ENCODE data around the gene MYOCD.

MYOCD gene

GRCh38 chr17:12721581-12721980, 55.9 kb downstream of the MYOCD start:
- no peak for DNase-seq

- DNase-seq = no peak
These were observed 56.6 kb downstream of the MYOCD start for GRCh38 chr17:12722282-12722681.

GRCh38 chr17:12726131-12726530, 60.4 kb downstream of the MYOCD start:
- no peak for DNase-seq

- no peak for DNase-seq
These were observed 61.5 kb downstream of the MYOCD start for GRCh38 chr17:12727076-12727760.

GRCh38 chr17:12727881-12728280, 62.2 kb downstream of the MYOCD start:
- no peak for DNase-seq

- DNase-seq = no peak
These were observed 63.4 kb downstream of the MYOCD start for GRCh38 chr17:12729086-12729485.

- no peak for DNase-seq
These were observed 64.7 kb downstream of the MYOCD start for GRCh38 chr17:12730421-12730820.

GRCh38 chr17:12730931-12731521, 65.3 kb downstream of the MYOCD start:
- DNase-seq = no peak

GRCh38 chr17:12731839-12732238, 66.1 kb downstream of the MYOCD start:
- no peak for DNase-seq

- DNase-seq = no peak
These were observed 66.7 kb downstream of the MYOCD start for GRCh38 chr17:12732366-12732765.

- DNase-seq = no peak
These were observed 69.2 kb downstream of the MYOCD start for GRCh38 chr17:12734926-12735325.

- no peak for DNase-seq
These were observed 69.8 kb downstream of the MYOCD start for GRCh38 chr17:12735517-12735916.

- DNase-seq = no peak
These were observed 70.8 kb downstream of the MYOCD start for GRCh38 chr17:12736526-12736925.

- no peak for DNase-seq
These were observed 72.2 kb downstream of the MYOCD start for GRCh38 chr17:12737740-12738469.

GRCh38 chr17:12738624-12739023, 72.9 kb downstream of the MYOCD start:
- DNase-seq = no peak

- DNase-seq = no peak
These were observed 73.8 kb downstream of the MYOCD start for GRCh38 chr17:12739500-12739899.

- no peak for DNase-seq
These were observed 77.4 kb downstream of the MYOCD start for GRCh38 chr17:12743046-12743445.

GRCh38 chr17:12744298-12744697, 78.6 kb downstream of the MYOCD start:
- DNase-seq = no peak

GRCh38 chr17:12744786-12745185, 79.1 kb downstream of the MYOCD start:
- DNase-seq = no peak

GRCh38 chr17:12745486-12745885, 79.8 kb downstream of the MYOCD start:
- no peak for DNase-seq

- DNase-seq = no peak
These were observed 91.1 kb downstream of the MYOCD start for GRCh38 chr17:12756786-12757185.

GRCh38 chr17:12759090-12759489, 93.4 kb downstream of the MYOCD start:
- DNase-seq = no peak

- no peak for DNase-seq
These were observed 99.9 kb downstream of the MYOCD start for GRCh38 chr17:12765548-12765947.

GRCh38 chr17:12768255-12768654, 102.6 kb downstream of the MYOCD start:
- DNase-seq = no peak

Data from activated CD4-positive, alpha-beta T cell treated with anti-CD3 and anti-CD28 coated beads for 4 hours (primary cell).